OCI-LY7 (cell line): Measurements from ENCODE around the gene HRCT1. TPM values are rescaled to one million over a fixed set of nuclear protein-coding genes. Genes with fewer than 3 reads are reported as not detected.

Source experiments
- Bru-seq: library from RNA; stranded (reverse); fragments of 400-500 nt; gene quantifications from one replicate; lab custom pipeline; 2021; lab: Mats Ljungman, UMichigan
- BruChase-seq, 2 experiments: library from RNA; stranded (reverse); fragments of 400-500 nt; gene quantifications; one replicate each; lab custom pipeline; 2021; lab: Mats Ljungman, UMichigan
- BruUV-seq: library from RNA; stranded (reverse); fragments of 400-500 nt; replicated peaks from 2 replicates; lab custom pipeline; 2021; lab: Mats Ljungman, UMichigan
- CTCF ChIA-PET: fragments of 300-600 bp; sonication (Branson Sonifier 250); formaldehyde crosslinking; loops from one replicate; lab custom pipeline; 2022; ENCODE audit warnings: antibody characterized with exemption; ENCODE audit not compliant: unreplicated experiment; lab: Charles Lee
- POLR2A ChIA-PET: fragments of 300-600 bp; sonication (Branson Sonifier 250); formaldehyde crosslinking; loops from one replicate; lab custom pipeline; 2022; ENCODE audit warnings: antibody characterized with exemption; lab: Charles Lee
- DNase-seq: peaks from one replicate; pipeline ENCODE4 v3.0.0-alpha.2; 2015; ENCODE audit warnings: low spot score
- H2AFZ ChIP-seq: fragments of 200-600 bp; sonication (generic), shearing (Covaris generic); 2 replicates; pipeline ENCODE4 v1.6.1; 2014; ENCODE audit warnings: mild to moderate bottlenecking, antibody characterized with exemption, low read length, moderate library complexity
- H3K27ac ChIP-seq: fragments of 200-600 bp; sonication (generic); 2 replicates; pipeline ENCODE4 v1.5.1; 2014; ENCODE audit warnings: mixed run types, low read depth, mild to moderate bottlenecking, moderate library complexity, low read length, inconsistent platforms; ENCODE audit not compliant: poor library complexity, severe bottlenecking
- H3K36me3 ChIP-seq: fragments of 200-600 bp; sonication (generic); 2 replicates; pipeline ENCODE4 v1.6.1; 2014; ENCODE audit warnings: mild to moderate bottlenecking, antibody characterized with exemption, low read length, moderate library complexity, mixed read lengths; ENCODE audit not compliant: insufficient read depth
- H3K4me1 ChIP-seq: fragments of 200-600 bp; sonication (generic); 2 replicates; pipeline ENCODE4 v1.5.1; 2014; ENCODE audit warnings: mild to moderate bottlenecking, low read length; ENCODE audit not compliant: insufficient read depth, poor library complexity, severe bottlenecking
- H3K4me2 ChIP-seq: fragments of 200-600 bp; sonication (generic); 2 replicates; pipeline ENCODE4 v1.6.1; 2014; ENCODE audit warnings: mild to moderate bottlenecking, low read length
- H3K4me3 ChIP-seq: fragments of 200-600 bp; sonication (generic); 2 replicates; pipeline ENCODE4 v1.5.1; 2014; ENCODE audit warnings: mild to moderate bottlenecking, low read depth, low read length; ENCODE audit not compliant: poor library complexity, severe bottlenecking
- H3K79me2 ChIP-seq: fragments of 200-600 bp; sonication (generic); 2 replicates; pipeline ENCODE4 v1.6.1; 2016; ENCODE audit warnings: low read depth, mild to moderate bottlenecking, low read length, moderate library complexity, mixed read lengths; ENCODE audit not compliant: insufficient read depth
- H3K9me2 ChIP-seq: fragments of 200-600 bp; sonication (generic); 2 replicates; pipeline ENCODE4 v1.6.1; 2016; ENCODE audit warnings: mild to moderate bottlenecking, low read length, mixed read lengths; ENCODE audit not compliant: insufficient read depth
- H3K9me3 ChIP-seq: fragments of 200-600 bp; sonication (generic); 2 replicates; pipeline ENCODE4 v1.6.1; 2014; ENCODE audit warnings: mild to moderate bottlenecking, mixed run types, low read length, mixed read lengths
- H4K20me1 ChIP-seq: fragments of 200-600 bp; sonication (generic); 2 replicates; pipeline ENCODE4 v1.6.1; 2014; ENCODE audit warnings: mild to moderate bottlenecking, antibody characterized with exemption, low read length, moderate library complexity, mixed read lengths; ENCODE audit not compliant: insufficient read depth
- CTCF ChIP-seq: fragments of 200-600 bp; sonication (generic); conservative IDR thresholded peaks from 2 replicates; pipeline ENCODE4 v1.5.1; 2014; ENCODE audit warnings: mild to moderate bottlenecking, antibody characterized with exemption, low read length, moderate library complexity, mixed read lengths
- EZH2phosphoT487 ChIP-seq: fragments of 200-600 bp; sonication (generic); IDR thresholded peaks from 2 replicates; pipeline ENCODE4 v1.6.1; 2018; ENCODE audit warnings: low read depth, borderline replicate concordance, mild to moderate bottlenecking, mixed run types, antibody characterized with exemption, low read length, moderate library complexity, mixed read lengths
- intact Hi-C: fragments of 100-400 bp; cut with micrococcal nuclease; formaldehyde crosslinking; loops from one replicate; pipeline ENCODE4 v1.10.0; 2022; ENCODE audit not compliant: unreplicated experiment
- long read RNA-seq: library from polyadenylated mRNA; stranded (forward); transcript quantifications from one replicate; pipeline ENCODE4 v2.0.0, GENCODE V29; 2022
- total RNA-seq, 2 experiments: library from RNA; depleted of rRNA in 1 of 2; stranded (reverse); fragments of >200 nt in 1 of 2; shearing (Covaris generic) in 1 of 2; gene quantifications; 2 replicates each; pipeline ENCODE4 v1.2.3, GENCODE V29; 2014 to 2022

Gene HRCT1
- total RNA-seq (2014; rRNA removed; shearing (Covaris generic)) = not detected in 2 replicates
- total RNA-seq (2022) = not detected in 2 replicates
- not detected for Bru-seq, nascent RNA
- not detected for BruChase-seq, experiment 1, labeled RNA remaining after a 6-hour chase
- not detected for BruChase-seq, experiment 2, labeled RNA remaining after a 2-hour chase
- long read RNA-seq = 0 reads

- no peaks in the 10 kb centered on the region for H3K9me3 ChIP-seq
- H3K4me2 ChIP-seq = no peak within 1 kb of the TSS
- CTCF ChIA-PET = interaction anchor here (0.6 kb wide), 1 partner anchor 81 kb away, joined by 3 read pairs; no protein-coding TSS in a partner anchor
- POLR2A ChIA-PET = no interaction called here
- no peak for TF ChIP-seq CTCF
- TF ChIP-seq EZH2phosphoT487 = no peak
- H3K4me1 ChIP-seq = peaks cover 6% of the 10 kb centered on the region
- H4K20me1 ChIP-seq = no peaks in the 10 kb centered on the region
- no TSS peak for BruUV-seq
- DNase-seq = no peak
- H3K36me3 ChIP-seq = no peaks in the 10 kb centered on the region
- intact Hi-C loops = no loop called here
- H3K4me3 ChIP-seq = no peak within 1 kb of the TSS
- no peak within 1 kb of the TSS for H2AFZ ChIP-seq
- no peaks in the 10 kb centered on the region for H3K9me2 ChIP-seq
- H3K79me2 ChIP-seq = no peaks in the 10 kb centered on the region
- H3K27ac ChIP-seq = no peak within 1 kb of the TSS
Observed at GRCh38 chr9:35905912-35906679, at the start of gene HRCT1. Gene HRCT1 (plus strand): TSS chr9:35906202. CDS start chr9:35906288, 86 bp downstream.

DNA sequence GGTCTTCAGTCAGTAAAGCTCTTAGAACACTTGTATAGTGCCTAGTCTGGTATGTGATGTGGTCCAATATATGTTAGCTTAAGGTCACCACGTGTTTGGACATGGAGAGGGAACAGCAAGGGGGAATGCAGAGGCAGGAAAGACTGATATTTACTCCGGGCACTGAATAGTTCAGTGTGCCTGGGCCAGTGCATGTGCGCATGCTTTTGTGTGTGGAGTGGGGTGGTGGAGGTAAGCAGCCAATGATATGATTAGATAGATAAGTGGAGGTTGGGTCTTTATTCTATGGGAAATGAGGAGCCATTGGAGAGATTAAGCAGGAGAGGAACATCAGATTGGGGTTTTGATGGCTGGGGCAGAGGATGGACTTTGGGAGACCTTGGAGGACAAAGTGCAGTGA lies 49.8 kb upstream of the HRCT1 start:
- no peak for TF ChIP-seq EZH2phosphoT487
- no peak for TF ChIP-seq CTCF
- Histone ChIP-seq H3K9me3 (no peaks in the 10 kb centered on the region), H3K79me2 (no peaks in the 10 kb centered on the region), H4K20me1 (no peaks in the 10 kb centered on the region), H3K27ac (no peak overlapping the region), H3K4me3 (no peak overlapping the region), H3K4me2 (no peak overlapping the region), H3K9me2 (no peaks in the 10 kb centered on the region), H3K4me1 (no peaks in the 10 kb centered on the region), H2AFZ (no peak overlapping the region), H3K36me3 (no peaks in the 10 kb centered on the region)
- BruUV-seq = no TSS peak
- ChIA-PET CTCF (interaction anchor here (1.3 kb wide), 1 partner anchor 23 kb away, joined by 3 read pairs; no protein-coding TSS in a partner anchor), POLR2A (interaction anchor here (0.6 kb wide), 1 partner anchor 79 kb away, joined by 3 read pairs; no protein-coding TSS in a partner anchor)
- intact Hi-C loops = no loop called here
- no peak for DNase-seq
